NCI-H2107 (cell line): ENCODE measurements around the gene ELAVL1.
"Not testable (repeated sequence)": the region's sequence is repeated elsewhere in the genome, so short reads cannot be mapped to it uniquely, and the experiment has no call there.

Experiments used
- DNase-seq: peaks from one replicate; lab custom pipeline; 2025; lab: John Stamatoyannopoulos, UW

ELAVL1 gene

DNA sequence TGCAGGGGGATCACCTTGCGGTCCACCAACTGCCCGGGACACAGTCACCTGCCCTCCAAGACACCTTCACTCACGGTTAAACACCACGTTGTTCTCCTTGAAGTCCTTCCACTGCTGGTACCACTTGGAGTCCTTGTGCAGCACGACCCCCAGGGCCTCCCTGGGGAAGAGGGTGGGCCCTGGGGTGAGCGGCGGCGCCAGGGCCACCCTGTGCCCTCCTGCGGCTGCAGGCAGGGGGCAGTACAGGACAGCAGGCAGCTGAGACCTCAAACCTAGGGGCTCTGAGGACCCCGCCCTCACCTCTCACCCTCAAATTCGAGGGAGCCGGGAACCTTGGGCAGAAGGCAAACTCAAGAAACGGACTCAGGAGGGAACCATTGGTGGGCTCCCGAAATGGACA, 72.0 kb downstream of the ELAVL1 start:
- DNase-seq = no peak

DNA sequence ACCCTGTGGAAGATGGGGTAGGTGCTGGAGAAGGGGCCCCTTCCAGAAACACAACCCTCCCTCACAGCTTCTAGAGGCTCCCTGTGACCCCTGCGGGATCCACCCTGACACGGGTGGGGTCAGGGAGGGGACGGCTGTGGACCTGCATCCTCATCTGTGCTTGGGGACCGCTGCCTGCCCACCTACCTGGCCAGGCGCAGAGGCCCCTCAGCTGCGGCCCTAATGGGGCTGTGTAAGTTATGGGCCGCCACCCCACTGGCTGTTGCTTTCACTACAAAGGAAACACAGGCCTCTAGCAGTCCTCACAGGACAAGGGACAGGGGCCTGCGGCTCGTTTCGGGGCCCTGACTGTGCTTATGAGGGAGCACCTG, 72.5 kb downstream of the ELAVL1 start:
- no peak for DNase-seq

DNA sequence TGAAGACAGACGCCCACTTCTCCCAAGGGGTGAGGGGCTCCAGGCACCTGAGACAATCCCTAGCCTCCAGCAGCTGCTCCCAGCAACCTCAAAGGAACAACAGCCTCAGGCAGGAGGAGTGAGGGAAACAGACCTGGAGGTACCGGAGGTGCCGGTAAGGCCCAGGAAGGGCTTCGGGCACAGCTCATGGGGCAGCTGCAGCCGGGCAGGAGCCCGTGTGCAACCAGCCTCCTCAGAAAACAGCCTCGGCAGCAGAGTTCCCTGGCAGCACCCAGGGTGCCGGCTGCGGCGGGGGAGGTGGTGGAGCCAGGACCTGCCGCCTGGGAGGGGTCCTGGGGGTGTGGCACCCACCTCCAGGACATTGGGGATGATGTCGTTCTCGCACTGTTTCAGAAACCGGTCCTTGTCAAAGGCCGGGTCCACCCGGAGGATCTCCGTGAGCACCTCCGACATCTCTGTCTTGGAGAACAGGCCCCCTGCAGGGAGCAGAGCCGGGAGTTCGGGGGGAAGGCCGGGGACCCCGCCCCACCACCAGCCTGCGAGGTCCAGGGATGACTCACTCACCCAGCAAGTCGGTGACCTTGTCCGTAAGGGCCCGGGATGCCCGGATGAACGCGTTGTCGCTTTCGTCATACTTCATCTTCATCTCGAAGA, 73.0 kb downstream of the ELAVL1 start:
- DNase-seq = no peak

DNA sequence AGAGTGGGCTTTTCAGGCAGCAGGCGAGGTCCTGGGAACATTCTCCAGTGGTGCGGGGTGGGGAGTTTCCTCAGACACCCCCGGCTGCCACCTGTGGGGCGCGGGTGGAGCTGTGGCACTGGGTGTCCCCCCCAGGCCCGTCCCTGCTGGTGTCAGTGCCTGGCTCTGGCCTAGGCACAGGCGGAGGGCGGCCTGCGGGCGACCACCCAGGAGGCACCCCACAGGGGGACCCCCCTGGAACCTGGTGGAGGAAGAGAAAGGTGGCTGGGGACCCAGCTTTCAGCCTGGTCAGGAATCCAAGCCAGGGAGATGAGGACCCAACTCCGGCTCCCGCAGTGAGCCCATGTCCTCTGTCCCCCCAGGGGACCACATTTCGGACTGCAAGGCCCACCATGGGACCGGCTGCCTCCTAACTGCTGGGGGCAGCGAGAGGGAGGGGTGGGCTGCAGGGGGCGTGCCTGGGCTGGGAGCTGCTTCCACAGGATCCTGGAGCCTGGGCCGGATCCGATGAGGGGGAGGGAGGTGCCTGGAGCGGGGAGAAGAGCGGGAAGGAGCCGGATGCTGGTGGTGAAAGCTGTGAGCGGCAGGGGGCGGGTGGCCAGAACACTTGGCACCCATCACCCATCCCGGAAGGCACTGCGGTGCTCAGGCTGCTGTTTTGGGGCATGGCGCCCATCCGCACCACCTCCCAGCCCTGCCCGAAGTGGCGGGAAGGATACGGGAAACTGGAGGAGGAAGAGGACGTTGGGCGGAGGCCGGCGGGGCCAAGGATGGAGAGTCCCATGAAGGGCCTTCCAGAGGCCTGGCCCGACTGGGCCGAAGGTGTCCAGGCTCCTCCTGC, 74.0 kb downstream of the ELAVL1 start:
- DNase-seq = no peak

DNA sequence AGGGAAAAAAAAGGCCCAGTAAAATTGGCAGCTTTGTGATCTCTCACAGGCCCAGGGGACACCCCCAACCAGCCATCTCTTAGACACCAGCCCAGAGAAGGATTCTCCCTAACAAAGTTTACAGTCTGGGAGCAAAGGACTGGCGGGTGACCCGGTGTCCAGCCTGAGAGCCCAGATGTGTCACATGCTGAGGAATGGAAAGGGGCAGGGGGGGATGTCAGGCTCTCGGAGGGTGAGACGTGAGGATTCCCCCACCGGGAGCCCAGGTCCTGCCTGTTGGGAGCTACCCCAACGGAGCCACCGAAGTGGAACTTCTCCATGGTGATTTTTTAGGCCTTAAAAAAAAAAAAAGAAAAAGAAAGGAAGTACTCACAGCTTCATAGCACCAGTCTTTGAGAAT, 74.7 kb downstream of the ELAVL1 start:
- no peak for DNase-seq

DNA sequence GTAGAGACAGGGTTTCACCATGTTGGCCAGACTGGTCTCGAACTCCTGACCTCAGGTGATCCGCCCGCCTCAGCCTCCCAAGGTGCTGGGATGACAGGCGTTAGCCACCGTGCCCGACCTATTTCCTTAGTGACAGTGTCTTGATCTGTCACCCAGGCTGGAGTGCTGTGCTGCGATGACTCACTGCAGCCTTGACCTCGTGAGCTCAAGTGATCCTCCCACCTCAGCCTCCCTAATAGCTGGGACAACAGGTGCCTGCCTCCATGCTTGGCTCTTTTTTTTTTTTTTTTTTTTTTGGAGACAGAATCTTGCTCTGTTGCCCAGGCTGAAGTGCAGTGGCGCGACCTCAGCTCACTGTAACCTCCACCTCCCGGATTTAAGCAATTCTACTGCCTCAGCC, 75.4 kb downstream of the ELAVL1 start:
- DNase-seq = not testable (repeated sequence)

DNA sequence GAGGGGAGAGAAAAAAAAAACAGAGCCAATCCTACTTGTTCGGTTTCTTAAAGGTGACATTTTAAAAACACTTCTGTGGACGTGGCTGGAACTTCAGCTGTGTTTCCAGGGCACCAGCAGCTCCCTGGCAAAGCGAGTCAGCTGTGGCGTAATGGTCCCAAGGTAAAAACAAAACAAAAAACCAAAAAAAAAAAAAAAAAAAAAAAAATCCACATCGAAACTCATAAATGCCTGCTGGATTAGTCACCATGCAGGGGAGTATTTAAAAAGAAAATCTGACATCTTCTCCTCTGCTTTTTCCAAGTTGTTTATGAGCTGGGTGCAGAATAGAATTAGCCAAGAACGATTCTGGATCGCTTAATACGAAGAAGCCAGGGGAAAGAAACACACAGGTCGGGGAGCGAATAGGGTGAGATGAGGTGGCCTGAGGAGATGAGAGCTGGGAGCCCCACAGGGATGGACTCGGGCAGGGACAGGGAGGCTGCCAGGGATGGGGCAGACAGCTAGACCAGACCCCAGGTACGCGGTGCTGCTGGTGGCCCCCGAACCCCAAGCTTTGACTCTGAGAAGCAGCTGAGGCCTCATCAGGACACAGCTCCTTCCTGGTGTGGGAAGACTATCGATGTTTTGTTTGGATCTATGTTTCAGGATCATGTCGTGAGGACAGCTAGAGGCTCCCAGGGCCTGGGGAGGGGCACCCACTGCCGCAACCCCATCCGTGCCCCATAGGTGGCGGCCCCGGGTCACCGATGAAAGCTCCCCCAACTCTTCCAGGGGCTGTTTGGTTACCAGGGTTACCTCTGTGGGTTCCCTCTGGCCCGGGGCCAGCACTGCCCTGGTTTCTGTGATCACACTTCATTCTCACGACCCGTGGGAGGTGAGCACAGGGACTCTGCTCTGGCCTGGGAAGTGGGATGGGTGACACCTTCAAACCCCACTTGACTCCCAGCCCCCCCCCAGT, 76.4 kb downstream of the ELAVL1 start:
- DNase-seq = no peak

DNA sequence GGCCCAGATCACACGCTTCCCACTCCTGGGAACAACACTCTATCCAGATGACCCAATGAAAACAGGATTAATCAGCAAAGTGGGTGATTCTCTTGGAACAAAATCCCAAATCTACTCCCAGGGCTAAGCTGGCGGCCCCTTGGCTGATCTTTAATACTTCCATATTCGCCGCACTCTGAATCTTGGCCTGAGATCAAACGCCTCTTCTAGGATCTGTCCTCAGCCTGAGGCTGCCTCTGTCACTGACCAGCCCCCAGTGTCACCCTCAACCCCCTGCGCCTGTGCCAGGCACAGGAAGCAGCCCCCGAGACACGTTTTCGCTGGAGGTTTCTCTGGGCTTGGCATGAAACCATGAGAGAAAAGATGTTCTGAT, 77.1 kb downstream of the ELAVL1 start:
- DNase-seq = no peak

DNA sequence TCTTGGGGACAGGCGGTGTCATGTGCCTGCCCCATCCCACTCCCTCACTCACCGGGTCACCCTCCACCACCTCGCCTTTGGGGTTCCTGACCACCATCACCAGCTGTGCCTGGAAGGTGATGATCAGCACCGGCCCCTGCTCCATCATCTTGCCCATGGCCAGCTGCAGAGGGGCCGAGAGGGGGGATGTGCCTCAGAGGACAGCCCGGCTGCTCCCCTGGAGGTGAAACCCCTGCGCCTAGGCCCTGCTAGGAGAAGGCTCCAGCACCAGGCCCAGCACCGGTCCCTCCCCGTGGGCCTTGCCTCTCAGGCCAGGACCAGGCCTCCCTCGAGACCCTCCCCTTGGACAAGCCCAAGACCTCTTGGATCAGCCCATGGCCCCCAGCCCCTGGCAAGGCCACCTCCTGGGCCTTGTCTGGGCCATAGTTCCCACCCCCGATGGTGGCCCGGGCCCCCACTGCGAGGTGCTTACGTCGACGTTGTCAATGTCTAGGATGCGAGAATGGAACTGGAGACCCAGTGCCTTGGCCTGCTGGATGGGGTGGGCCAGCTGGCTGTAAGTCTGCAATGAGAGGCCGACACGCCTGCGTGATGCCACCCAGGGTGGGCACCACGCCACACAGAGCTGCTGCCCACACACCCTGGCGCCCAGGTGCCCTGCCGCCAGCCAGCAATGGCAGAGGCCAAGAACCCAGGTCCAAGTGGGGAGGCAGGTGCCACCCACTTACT, 77.7 kb downstream of the ELAVL1 start:
- no peak for DNase-seq

DNA sequence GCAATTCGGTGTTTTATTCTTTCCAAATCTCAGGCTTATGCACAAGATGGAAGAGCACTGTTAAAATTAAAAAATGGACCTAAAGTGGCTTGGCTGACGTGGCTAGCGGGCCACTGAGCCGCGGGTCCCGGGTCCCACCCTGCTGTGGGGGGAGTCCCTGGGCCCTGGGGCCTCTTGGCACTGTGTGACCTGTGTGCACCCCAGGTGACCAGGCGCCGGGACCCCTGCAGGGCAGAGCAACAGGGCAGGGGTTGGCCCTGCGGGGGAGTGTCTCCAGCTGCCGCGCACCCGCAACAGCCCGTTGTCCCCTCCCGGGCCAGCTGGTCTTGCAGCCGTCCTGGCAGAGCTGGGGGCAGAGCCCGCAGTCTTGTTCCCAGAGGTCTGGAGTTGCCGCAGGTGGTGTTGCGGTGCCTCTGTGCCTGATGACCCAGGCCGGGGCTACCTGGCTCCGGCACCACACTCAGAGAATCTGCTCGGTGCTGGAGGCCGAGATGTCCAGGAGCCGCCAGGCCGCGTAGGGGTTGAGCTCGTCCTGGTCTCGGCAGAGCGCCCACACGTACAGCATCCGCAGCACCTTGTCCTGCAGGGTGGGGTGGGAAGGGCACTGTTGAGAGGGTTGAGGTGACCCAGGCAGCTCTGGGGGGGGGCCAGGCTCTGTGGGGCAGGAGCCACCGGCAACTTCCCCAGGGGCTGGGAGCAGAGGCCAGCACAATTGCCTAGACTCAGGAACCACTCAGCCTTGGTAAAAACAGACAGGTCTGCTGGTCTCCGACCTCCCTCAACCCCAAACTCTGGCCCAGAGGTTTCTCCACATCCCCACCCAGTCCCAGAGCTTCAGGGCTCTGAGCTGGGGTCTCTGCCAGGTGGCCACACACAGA, 78.5 kb downstream of the ELAVL1 start:
- no peak for DNase-seq

DNA sequence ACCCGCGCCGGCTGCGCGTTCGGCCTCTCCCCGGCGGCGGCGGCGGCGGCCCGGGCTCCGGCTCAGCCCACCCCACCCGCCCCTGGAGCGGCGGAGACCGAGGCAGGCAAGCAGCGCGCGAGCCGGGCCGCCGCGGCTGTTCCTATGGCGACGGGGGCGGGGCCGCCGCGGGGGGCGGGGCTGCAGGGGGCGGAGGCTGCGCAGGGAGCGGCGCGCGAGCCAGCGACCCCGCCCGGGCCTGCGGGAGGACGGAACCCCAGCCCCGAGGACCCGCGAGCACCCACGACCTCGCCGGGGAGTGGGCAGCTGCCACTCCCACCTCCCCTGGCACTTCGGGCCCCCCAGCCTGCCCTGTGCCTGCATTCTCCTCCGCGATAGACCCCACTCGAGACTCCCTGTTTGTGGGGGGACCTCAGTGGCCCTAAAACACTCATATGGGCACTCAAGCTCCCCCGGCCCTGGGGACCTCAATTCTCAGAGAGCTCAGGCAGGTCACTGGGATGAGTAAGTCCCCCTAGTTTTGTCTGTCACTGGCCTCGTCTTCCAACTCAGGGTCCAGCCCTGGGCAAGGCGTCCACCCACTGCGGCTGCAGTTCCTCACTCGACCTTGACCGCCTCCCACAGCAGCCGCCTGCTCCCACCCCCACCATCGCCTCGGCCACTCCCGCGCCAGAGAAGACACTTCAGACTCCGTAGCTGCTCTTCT, 79.3 kb downstream of the ELAVL1 start, which contains the start of gene CTXN1:
CTXN1 (minus strand) TSS at position 115 of the 706 bp plus-strand sequence. CDS start 597 bp downstream, outside the sequence.
- DNase-seq = peak; percentile 71

DNA sequence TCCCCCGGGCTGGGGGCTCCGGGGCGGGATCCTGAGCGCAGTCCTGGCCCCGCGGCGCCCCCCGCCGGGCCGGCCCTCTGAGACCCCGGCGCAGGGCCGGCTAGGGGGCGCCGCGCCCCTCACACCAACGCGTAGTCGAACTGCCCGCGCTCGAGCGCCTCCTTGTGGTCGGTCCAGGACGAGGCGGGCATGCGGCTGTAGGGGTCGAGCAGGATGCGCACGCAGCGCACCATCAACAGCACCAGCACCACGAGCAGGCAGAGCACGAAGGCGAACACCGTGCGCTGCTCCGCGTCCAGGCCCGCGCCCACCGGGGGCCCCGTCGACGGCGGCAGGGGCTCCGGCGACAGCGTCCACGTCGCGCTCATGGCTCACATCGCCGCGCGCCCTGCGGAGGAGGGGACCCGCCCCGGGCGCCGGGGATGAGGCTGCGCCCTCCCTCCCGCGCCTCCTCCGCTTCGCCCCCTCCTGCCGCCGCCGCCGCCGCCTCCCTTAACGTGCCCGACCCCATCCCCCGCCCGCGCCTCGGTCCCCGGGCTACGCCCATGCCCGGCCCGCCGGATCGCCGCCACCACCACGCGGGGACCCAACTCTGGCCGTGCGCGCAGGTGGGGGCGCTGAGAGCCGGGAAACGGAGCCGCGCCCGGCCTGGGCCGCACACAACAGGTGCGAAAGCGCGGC, 80.1 kb downstream of the ELAVL1 start:
- DNase-seq = peak; percentile 17

DNA sequence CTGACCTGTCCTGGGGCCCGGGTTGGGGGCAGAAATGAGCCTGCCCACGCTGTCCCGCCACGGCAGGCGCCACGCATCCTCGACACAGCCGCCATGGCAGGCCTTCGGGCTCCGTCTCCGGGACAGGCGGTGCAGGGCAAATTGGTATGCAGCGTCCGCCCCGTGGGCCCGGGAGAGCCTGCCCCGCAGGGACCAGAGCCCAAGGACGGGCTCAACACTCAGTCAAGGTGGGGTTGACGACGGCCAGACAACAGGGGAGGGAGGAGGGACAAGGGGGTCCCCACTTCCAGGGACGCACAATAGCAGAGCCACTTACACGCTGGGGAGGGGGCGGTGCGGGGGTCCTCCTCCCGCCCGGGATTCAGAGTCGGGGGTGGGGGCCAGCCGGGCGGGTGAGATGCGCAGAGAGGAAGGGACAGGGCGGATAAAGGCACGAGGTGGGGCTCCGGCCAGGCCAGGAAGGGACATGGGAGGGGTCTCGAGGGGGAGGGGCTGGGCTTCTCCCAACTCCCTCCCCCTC, 80.7 kb downstream of the ELAVL1 start:
- DNase-seq = no peak

DNA sequence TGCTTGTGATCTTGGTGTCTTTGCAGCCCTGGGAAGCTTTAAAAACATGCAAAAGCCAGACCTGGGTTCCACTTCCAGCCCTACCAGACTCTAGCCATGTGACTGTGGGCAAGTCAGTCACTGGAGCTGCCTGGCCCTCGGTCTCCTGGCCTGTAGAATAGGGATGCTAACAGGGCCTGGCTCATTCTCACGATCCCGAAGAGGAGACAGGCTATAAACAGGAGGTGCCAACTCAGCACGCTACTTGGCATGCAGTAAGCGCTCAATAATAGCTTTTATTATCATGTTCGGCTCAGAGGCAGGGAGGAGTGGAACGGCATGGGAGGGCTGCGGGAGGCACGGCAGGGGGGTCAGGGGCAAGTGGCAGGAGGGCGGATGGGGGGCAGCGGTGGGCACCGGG, 81.2 kb downstream of the ELAVL1 start:
- DNase-seq = no peak

DNA sequence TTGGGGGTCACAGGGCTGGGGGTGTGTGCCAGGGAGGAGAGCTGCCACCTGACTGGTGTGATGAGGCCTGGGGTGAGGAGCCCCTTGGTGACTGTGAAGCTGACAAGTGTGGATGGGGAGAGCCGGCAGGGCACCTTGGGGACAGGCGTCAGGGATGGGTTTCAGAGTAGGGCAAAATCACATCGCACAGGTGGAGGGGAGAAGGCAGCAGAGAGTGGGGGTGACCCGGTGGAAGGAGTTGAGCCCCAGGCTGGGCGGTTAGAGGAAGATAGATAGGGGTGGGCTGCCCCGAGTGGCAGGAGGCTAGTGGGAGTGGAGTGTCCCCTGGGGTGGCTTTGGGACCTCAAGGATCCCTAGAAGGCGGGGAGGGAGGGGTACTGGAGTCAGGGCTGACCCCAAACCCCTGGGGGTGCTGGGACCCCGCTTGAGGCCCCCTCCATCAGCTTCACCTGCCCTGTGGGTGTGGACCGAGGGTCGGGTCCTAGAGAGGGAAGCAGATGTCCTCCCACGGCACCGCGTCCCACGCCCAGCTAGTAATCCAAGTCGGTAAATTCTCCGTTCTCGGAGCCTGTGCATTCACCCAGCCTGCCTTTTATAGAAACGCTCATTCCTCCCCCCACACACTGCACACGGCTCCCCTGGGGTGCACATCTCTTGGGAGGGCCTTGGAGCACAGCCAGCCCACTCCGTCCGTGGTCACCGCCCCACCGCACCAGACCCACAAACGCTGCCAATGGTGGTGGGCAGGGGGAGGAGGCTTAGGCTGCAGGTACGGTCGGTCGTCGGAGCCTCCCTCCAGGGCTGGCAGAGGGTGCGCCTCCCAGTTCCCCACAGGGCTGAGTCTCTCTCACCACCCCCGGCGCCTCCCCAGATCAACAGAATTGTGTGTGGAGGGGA, 81.9 kb downstream of the ELAVL1 start:
- DNase-seq = no peak

DNA sequence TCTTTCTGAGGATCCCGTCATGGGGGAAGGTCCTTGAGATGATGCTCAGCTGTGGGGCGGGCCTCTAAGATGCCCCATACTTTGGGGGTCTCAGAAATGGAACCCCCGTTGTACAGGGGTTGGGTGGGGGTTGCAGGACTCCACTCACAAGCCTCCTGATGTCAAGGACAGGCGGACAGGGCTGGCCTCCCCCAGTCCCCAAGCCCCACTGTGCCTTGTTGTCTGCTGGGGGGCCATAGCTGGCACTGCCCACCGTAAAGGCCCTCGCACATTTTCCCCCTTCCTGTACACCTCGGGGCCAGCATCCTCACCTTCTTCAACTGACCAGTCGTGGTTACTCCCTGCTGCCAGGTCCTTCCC, 82.6 kb downstream of the ELAVL1 start:
- DNase-seq = no peak

DNA sequence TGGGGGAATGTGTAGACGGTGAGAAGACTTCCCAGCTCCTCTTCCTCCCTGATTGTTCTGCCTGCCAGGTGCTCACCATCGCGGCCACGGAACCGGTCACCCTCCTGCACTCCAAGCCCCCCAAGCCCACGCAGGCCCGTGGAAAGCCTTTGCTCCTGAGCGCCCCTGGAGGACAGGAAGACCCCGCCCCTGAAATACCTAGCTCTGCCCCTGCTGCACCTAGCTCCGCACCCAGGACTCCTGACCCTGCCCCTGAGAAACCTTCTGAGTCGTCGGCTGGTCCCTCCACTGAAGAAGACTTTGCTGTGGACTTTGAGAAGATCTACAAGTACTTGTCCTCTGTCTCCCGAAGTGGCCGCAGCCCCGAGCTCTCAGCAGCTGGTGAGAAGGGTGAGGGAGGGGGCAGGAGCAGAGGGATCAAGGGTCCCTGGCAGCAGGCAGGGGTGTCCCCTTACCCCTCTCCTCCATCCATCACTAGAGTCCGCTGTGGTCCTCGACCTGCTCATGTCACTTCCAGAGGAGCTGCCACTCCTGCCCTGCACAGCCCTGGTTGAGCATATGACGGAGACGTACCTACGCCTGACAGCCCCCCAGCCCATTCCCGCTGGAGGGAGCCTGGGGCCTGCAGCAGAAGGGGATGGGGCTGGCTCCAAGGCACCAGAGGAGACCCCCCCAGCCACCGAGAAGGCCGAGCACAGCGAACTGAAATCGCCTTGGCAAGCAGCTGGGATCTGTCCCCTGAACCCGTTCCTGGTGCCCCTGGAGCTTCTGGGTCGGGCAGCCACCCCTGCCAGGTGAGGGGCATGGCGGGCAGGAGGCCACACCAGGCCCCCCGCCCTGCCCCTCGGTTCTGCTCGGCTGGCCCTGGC, 83.2 kb downstream of the ELAVL1 start:
- no peak for DNase-seq
